ENCODE results near the gene UPB1.
A peak's percentile ranks its signal among the peaks of the same experiment; 100 is the strongest.
"Not testable (repeated sequence)": the region's sequence is repeated elsewhere in the genome, so short reads cannot be mapped to it uniquely, and the experiment has no call there.

Gene UPB1

GRCh38 chr22:24482575-24482974, 12.6 kb upstream of the UPB1 start:
- DNase-seq, result no peak

GRCh38 chr22:24482998-24483397, 12.1 kb upstream of the UPB1 start:
- no peak for DNase-seq

DNA sequence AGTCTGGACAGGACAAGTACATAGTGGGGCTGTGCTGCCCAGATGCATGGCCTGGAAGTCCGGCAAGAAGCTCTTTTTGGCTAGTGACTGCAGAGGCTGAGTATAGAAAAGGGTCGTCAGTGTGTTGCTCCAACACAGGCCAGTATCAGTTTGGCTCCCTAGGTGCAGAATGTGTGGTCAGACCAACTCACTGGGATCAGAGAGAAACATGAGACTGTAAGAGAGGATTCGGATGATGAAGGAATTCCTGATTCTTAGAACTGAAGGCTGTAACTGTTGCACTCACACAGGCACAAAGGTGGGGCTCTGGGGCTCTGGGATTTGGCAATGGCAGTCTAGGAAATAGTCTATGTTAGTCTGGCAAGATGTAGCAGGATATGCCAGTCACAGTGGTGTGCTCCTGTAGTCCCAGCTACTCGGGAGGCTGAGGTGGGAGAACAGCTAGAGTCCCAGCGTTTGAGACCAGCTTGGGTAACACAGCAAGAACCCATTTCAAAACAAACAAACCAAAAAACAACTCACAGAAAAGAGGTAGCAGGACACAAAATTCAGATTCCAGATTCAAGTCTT, 11.1 kb upstream of the UPB1 start:
- DNase-seq, result no peak

GRCh38 chr22:24485170-24485569, 10.0 kb upstream of the UPB1 start:
- DNase-seq, result no peak

DNA sequence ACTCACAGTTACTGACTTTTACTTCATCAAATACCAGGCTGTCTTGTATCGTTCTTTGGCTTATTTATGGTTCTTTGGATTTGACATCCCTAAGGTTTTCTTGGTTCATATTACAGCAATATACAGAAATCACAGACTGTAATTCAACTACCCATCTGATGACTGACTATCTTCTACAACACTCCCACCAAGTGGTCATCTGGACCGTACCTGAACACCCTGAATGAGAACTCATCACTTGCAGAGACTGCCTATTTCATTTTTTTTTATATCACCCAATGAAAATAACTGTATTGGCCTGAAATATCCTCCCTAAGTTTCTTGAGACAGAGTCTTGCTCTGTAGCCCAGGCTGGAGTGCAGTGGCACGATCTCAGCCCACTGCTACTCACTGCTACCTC, 9.5 kb upstream of the UPB1 start:
- no peak for DNase-seq

- no peak for DNase-seq
Measured at GRCh38 chr22:24486501-24486921, 8.6 kb upstream of the UPB1 start.

GRCh38 chr22:24489011-24489410, 6.1 kb upstream of the UPB1 start:
- DNase-seq, result no peak

GRCh38 chr22:24489434-24489833, 5.7 kb upstream of the UPB1 start:
- not testable (repeated sequence) for DNase-seq

- DNase-seq, result no peak
Measured at GRCh38 chr22:24492391-24492790, 2.7 kb upstream of the UPB1 start.

GRCh38 chr22:24494167-24494527, 985 bp upstream of the UPB1 start:
- DNase-seq, result no peak

DNA sequence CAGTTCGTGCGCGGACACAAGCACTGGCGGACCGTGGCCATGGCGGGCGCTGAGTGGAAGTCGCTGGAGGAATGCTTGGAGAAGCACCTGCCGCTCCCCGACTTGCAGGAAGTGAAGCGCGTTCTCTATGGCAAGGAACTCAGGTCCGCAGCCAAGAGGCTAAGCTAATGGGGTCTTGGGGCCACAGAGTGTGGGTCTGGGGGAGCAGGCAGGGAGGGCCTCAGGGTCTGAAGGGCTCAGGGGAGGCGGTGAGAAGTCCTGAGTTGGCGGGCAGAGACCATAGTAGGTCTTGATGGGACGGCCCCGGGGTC, 188 bp downstream of the UPB1 start:
- DNase-seq, result no peak

DNA sequence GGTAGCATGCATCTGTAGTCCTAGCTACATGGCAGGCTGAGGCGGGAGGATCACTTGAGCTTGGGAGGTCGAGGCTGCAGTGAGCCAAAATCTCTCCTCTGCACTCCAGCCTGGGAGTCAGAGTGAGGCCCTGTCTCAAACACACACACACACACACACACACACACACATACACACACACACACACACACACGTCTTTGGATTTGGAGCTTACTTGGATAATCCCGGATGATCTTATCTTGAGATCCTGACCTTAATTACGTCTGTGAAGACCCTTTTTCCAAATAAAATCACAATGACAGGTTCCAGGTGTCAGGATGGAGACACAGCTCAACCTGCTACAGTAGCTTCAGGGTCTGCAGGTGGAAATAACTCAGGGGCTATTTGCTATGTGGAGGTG, 1.1 kb downstream of the UPB1 start:
- no peak for DNase-seq

DNA sequence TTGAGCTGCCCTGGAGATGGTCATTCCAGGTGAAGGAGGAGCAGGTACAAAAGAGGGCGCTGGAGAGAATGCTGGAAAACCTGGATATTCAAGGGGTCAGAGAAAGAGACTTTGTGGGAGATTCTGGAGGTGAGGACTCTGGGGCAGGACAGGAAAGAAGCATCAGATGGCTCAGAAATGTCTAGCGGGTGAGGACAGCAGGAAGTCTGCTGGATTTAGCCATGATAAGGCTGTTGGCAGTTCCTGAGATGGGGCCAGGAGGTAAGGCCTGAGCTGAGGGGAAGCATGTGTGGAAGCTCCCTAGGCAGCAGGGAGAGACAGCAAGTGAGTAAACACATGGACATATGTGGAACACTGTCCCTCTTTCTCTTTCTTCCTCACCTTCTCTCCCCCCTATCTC, 1.5 kb downstream of the UPB1 start:
- DNase-seq, result no peak

- DNase-seq, result no peak
Measured at GRCh38 chr22:24497841-24498258, 2.7 kb downstream of the UPB1 start.

DNA sequence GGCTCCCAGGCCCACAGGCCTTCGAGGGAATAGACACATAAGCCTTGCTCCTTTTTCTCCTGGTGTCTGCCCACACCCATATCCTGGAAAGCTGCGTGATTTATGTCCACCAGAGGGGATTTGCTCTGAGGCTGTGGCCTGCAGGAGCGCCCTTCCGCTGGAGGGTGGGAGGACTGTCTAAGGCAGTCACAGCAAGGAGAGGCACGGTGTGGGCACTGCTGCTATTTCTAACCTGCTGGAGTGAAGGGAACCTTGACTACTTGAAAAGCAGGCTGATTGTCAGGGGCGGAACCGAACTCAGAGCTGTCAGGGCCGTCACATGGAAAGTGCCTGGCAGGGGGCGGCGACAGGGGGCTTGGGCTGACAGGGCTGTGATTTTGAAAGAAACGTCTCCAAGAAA, 3.7 kb downstream of the UPB1 start:
- DNase-seq, result no peak

- DNase-seq, result no peak
Measured at GRCh38 chr22:24499706-24500276, 4.7 kb downstream of the UPB1 start.

DNA sequence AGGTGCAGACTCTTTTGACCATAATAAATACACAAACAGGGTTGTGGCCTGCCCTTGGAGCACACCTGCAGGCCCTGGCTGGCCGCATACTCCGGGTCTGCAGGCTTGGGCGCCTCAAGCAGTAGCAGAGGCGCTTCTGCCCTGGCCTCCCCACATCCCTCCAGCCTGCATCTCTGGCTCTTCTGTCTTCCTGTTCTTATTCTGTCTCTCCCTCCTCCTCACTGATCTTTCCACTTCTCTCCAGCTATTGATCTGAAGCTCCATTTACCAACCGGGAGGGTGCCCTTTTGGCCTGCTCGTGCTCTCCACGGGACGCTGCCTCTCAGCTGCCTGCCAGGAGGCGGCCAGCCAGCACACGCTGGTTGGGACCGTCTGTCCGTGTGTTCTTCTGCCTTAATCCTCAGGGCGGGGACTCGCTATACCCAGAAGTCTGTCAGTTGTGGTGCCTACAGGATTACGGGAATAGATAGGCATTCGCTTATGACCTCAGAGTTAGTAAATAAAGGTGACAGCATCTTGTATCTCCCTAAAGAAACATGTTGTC, 5.2 kb downstream of the UPB1 start:
- no peak for DNase-seq

DNA sequence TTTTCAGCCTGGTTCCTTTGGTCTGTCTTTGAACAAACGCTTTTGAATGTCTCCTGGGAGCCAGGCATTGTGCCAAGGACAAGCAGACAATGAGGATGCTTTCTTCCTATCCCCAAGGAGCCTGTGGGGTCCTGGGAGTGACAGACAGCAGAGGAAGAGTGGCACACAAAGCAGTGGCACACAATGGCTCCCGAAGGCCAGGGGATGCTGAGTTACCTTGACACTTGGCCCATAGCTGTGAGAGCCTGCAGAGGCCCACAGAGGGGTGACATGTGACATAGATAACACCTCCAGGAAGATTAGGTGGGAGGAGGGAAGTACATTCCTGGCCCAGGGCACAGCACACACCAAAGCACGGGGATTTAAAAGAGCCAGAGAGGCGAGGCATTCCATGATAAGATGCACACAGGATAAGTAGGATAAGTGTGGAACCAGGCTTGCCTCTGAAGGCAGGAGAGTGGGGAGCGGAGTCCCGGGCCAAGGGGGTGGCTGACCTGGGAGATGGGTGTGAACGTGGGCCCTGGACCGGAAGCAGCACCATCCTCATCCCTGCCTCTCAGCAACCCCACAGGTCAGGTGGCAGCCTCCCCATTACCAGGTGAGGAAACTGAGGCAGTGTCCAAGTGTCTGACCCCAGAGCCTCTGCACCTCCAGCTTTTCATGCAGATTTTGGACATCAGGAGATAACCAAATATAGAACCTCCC, 6.3 kb downstream of the UPB1 start:
- DNase-seq, result no peak

DNA sequence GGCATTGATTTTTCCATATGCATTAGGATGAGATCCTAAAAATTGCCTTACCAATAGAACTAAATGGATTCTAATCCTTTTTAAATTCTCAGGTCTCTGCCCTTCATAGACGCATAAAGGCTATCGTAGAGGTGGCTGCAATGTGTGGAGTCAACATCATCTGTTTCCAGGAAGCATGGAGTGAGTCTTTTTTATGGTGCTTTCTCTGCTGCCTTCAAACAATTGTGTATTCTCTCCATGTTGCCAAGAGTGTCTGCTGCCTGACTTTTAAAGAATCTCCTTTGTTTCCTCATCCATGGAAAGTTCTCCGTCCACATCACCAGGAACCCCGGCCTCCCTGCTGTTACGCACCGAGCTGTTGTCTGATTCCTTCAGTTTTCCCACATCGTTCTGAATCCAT, 6.9 kb downstream of the UPB1 start:
- no peak for DNase-seq

DNA sequence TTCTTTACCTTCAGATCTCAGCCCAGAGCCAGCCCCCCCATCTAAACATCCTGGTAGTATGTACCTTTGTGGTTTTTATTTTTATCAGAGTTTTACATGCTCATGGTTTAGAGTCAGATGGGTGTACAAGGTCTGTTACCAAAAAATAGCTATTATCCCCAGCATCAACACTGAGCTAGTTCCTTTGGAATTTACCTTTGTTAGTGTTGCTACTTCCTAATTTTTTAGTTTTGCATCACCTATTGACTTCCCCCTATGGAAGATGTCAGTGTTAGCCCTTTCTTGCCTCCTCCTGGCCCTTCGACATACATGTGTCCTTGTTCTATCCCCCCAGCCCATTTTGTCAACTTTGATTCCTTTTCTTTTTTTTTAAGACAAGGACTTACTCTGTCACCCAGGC, 7.4 kb downstream of the UPB1 start:
- DNase-seq, result no peak

DNA sequence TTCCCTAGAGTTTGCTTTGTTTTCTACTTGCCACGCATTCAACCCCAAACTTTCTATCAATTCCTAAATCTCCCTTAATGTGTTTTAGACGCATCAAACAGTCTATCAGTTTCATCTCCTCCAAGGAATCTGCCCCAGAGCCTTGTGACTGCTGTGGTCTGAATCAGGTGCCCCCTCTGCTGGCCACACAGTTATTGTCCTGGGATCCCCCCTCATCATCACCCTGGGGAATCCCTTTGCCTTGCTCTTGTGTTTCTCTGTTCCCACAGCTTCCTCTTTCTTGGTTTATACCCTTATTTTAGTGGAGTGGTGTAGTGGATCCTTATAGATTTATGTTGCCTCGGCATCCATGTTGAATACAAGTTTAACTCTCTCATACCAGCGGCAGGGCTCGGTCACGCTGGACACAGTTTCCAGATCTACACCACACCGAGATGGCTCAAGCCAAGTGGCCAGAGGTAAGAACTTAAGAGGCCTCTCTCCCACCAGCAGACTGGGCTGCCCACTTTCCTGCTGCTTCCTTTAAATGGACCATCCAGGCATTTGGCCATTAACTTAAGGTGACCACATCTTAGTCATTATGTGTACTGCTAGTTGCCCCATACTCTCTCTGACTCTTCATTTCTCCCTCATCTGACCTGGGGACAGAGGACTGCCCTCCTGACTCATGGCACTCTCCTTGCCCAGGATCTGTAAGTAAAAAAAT, 8.2 kb downstream of the UPB1 start:
- peak; percentile 43 for DNase-seq

DNA sequence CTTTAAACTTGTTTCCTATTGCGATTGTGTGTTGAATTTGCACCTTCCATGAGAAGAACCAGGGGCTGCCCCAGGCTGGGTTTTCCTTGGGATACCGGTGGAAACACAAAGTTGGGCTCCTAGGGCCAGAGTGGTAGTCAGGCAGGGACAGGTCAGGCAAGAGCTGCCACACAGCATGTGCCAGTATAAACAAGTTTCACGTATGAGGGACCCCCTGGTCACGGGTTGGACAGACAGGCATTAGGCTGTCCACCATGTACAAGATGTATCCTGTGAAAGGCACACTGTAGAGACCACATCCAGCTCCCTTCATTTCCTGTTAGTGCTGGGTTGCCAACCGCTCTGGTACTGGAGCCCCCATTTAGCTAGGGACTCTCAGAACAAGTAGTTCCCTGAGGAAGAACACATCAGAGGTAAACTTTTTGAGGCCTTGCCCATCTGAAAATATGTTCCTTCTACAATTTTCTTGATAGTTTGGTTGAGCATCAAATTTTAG, 8.8 kb downstream of the UPB1 start:
- DNase-seq, result no peak

GRCh38 chr22:24504540-24504939, 9.4 kb downstream of the UPB1 start:
- no peak for DNase-seq
